HTERT RPE-1 (cell line): Measurements from ENCODE around the gene SAMD11.

ENCODE experiments used
- in situ Hi-C: fragments of 300-500 bp; cut with MboI; formaldehyde crosslinking; loops from 4 replicates; pipeline ENCODE4 v1.14.3; 2020; ENCODE audit warnings: low sequenced_read_pairs

The SAMD11 gene

GRCh38 chr1:931380-932172 is 7.9 kb downstream of the SAMD11 start:
- in situ Hi-C loops = no loop called here

GRCh38 chr1:932173-932510 is 8.4 kb downstream of the SAMD11 start:
- in situ Hi-C loops = no loop called here

GRCh38 chr1:932776-933602 is 9.3 kb downstream of the SAMD11 start:
- in situ Hi-C loops = no loop called here

DNA sequence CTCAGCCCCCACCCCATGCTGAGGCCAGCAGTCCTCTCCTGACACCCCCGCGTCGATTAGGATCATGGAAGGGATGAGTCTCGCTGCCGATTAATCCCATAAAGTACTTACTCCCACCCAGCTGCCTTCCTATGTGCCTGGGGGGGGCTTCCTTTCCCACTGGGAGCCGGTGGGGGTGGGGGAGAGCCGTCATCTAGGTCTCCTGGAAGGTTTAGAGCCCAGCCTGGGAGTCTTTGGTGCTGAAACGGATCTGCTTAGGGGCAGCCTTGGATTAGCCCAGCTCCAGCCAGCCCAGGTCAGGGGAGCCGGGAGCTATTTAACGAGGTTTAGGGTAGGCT is 9.8 kb downstream of the SAMD11 start:
- in situ Hi-C loops = no loop called here

DNA sequence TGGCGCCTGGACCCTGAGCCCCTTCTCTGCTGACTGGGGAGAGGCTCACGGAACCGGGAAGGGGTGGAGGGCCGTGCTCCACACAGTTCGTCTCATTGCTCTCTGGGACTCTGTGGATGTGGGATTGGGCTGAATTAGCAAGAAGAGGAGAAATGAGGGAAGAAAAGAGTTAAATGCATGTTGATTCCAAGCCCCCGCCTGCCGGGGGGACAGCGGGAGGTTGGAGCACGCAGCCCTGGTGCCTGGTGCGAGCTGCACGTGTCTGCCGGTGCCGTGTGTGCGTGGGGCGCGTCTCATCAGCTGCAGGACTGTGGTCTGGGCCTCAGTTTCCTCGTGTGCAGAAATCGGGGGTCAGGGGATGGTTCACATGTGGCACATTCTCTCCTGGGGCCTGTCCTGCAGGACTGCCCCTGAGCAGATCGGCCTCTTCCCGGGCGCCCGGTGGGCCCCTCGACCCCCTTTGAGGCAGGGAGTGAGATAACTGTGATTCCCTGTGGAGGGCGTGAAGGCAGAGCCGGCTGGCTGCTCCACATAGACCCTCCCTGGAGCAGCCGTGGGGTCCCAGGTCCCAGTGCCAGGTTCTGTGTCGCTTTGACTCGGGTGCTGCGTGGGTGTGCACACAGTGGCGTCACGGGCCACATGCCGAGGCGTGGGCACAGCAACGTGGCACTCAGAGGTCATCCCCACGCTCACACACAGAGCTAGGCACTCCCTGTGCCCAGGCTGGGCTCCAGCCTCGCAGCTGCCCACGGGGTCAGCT is 11.4 kb downstream of the SAMD11 start:
- in situ Hi-C loops = no loop called here

GRCh38 chr1:935751-936231 is 12.1 kb downstream of the SAMD11 start:
- in situ Hi-C loops = no loop called here

- in situ Hi-C loops = no loop called here
Measured at GRCh38 chr1:936348-937264, 12.9 kb downstream of the SAMD11 start.

DNA sequence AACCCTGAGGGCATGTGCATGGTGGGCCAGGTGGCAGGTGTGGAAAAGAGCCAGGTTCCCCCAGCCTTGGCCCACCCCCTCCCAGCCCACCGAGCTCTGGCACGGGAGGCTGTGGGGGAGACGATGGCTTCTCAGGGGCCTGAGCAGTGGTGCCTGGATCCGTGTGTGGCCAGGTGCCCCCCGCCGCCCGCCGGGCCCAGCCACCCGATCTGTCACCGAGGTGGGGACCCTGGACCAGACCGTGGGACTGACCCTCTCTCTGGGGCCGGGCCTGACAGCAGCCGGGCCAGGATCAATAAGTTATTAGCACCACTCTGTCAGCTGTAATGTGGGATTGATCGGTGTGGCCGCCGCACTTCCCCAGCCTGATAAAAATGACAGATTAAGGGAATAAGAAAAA is 13.8 kb downstream of the SAMD11 start:
- in situ Hi-C loops = no loop called here

- in situ Hi-C loops = no loop called here
Measured at GRCh38 chr1:938088-938683, 14.5 kb downstream of the SAMD11 start.

- in situ Hi-C loops = no loop called here
Measured at GRCh38 chr1:938711-939489, 15.2 kb downstream of the SAMD11 start.

- in situ Hi-C loops = no loop called here
Measured at GRCh38 chr1:939511-940106, 15.9 kb downstream of the SAMD11 start.

- in situ Hi-C loops = no loop called here
Measured at GRCh38 chr1:940107-941014, 16.6 kb downstream of the SAMD11 start.

DNA sequence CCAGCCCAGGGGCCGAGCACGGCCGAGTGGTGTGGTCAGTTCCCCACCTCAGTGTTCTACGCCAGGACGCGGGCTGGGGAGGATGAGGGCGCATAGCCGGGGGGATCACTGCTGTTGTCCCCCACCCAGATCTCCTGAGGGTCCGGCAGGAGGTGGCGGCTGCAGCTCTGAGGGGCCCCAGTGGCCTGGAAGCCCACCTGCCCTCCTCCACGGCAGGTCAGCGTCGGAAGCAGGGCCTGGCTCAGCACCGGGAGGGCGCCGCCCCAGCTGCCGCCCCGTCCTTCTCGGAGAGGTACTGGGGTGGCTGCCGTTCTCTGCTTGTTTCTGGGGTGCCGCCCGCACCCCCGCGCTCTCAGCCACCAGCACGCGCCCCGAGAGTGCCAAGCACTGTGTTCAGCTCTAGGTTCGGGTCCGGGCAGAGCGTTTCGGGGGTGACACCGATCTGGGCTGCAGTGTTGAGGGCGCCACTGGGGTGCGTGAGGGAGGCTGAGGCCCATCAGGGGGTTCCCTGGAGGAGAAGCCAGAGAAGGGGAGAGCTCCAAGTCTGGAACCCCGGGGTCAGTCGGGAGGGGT is 17.4 kb downstream of the SAMD11 start:
- in situ Hi-C loops = no loop called here

DNA sequence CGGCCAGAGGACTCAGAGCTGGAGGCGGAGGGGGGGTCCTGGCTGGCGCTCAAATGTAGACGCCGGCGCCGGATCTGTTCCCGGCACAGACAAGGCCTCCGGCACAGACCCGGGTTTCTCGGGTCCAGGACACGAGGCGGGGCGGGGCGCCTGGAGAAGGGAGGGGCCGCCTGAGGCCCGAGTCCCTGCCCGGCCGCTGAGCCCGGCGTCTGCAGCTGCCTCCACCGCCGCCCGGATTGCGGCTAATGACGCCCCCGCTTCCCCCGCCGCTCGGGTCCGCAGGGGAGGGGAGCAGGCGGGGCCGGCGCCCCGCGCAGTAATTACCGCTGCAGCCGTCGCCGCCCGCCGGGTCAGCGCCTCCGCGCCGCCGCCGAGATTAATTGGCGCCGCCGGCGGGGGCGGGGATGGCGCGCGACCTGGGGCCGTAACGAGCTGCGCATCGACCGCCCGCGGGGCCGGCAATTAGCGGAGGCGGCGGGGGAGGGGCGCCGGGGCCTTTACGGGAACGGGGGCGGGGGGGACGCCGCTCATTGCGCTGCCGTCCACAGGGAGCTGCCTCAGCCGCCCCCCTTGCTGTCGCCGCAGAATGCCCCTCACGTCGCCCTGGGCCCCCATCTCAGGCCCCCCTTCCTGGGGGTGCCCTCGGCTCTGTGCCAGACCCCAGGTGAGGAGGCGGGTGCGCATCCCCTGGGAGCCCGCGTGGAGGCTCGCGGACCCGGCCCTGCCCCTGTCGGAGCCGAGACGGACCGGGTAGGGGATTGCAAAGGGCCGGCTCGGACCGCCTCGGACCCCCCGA is 18.1 kb downstream of the SAMD11 start:
- in situ Hi-C loops = no loop called here

DNA sequence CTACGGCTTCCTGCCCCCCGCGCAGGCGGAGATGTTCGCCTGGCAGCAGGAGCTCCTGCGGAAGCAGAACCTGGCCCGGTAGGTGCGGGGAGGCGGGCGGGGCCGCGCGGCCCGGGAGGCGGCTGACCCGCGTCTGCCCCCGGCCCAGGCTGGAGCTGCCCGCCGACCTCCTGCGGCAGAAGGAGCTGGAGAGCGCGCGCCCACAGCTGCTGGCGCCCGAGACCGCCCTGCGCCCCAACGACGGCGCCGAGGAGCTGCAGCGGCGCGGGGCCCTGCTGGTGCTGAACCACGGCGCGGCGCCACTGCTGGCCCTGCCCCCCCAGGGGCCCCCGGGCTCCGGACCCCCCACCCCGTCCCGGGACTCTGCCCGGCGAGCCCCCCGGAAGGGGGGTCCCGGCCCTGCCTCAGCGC is 18.7 kb downstream of the SAMD11 start:
- in situ Hi-C loops = no loop called here

GRCh38 chr1:942864-943533 is 19.3 kb downstream of the SAMD11 start:
- in situ Hi-C loops = no loop called here
